Dendritic cell treated with granulocyte-macrophage colony-stimulating factor and Interleukin-4, amounts not matched to agents 40 ng/mL and 50 ng/mL, for 4 days (primary cell): Measurements from ENCODE around the gene ADAMTS17.

Experiments
- H3K27ac Mint-ChIP-seq: one replicate; pipeline ENCODE4 v1.8.0; 2022; ENCODE audit warnings: mild to moderate bottlenecking, mixed read lengths
- H3K27me3 Mint-ChIP-seq: one replicate; pipeline ENCODE4 v1.8.0; 2022; ENCODE audit warnings: mild to moderate bottlenecking, mixed read lengths
- H3K36me3 Mint-ChIP-seq: one replicate; pipeline ENCODE4 v1.8.0; 2022; ENCODE audit warnings: low read depth, mixed read lengths
- H3K4me1 Mint-ChIP-seq: one replicate; pipeline ENCODE4 v1.8.0; 2022; ENCODE audit warnings: low read depth, mixed read lengths
- H3K4me3 Mint-ChIP-seq: one replicate; pipeline ENCODE4 v1.8.0; 2022; ENCODE audit warnings: mild to moderate bottlenecking, moderate library complexity, mixed read lengths
- H3K9me3 Mint-ChIP-seq: one replicate; pipeline ENCODE4 v1.8.0; 2022; ENCODE audit warnings: mixed read lengths
- intact Hi-C: fragments of 100-400 bp; cut with micrococcal nuclease; formaldehyde crosslinking; loops from one replicate; pipeline ENCODE4 v1.15.0; 2022

ADAMTS17 gene

GRCh38 chr15:100211855-100212850 is 129.6 kb downstream of the ADAMTS17 start:
- H3K4me3 Mint-ChIP-seq: no peak overlapping the region
- H3K4me1 Mint-ChIP-seq: no peaks in the 10 kb centered on the region
- H3K9me3 Mint-ChIP-seq: peaks cover 11% of the 10 kb centered on the region
- no peaks in the 10 kb centered on the region for H3K27me3 Mint-ChIP-seq
- no peak overlapping the region for H3K27ac Mint-ChIP-seq
- intact Hi-C loops: no loop called here
- no peaks in the 10 kb centered on the region for H3K36me3 Mint-ChIP-seq

- H3K27ac Mint-ChIP-seq: no peak overlapping the region
- no peak overlapping the region for H3K4me3 Mint-ChIP-seq
- peaks cover 25% of the 10 kb centered on the region for H3K9me3 Mint-ChIP-seq
- no peaks in the 10 kb centered on the region for H3K4me1 Mint-ChIP-seq
- H3K27me3 Mint-ChIP-seq: no peaks in the 10 kb centered on the region
- intact Hi-C loops: no loop called here
- no peaks in the 10 kb centered on the region for H3K36me3 Mint-ChIP-seq
Measured at GRCh38 chr15:100210338-100210737, 131.4 kb downstream of the ADAMTS17 start.

- intact Hi-C loops: no loop called here
- Mint-ChIP-seq H3K36me3 (no peaks in the 10 kb centered on the region), H3K4me3 (no peak overlapping the region), H3K27ac (no peak overlapping the region), H3K4me1 (no peaks in the 10 kb centered on the region), H3K9me3 (peaks cover 32% of the 10 kb centered on the region), H3K27me3 (no peaks in the 10 kb centered on the region)
Measured at GRCh38 chr15:100208921-100209603, 132.7 kb downstream of the ADAMTS17 start.

- Mint-ChIP-seq H3K4me1 (no peaks in the 10 kb centered on the region), H3K9me3 (peaks cover 40% of the 10 kb centered on the region), H3K4me3 (no peak overlapping the region), H3K27me3 (no peaks in the 10 kb centered on the region), H3K36me3 (no peaks in the 10 kb centered on the region), H3K27ac (no peak overlapping the region)
- intact Hi-C loops: no loop called here
Measured at GRCh38 chr15:100207053-100207452, 134.7 kb downstream of the ADAMTS17 start.

- no peaks in the 10 kb centered on the region for H3K36me3 Mint-ChIP-seq
- no peak overlapping the region for H3K4me3 Mint-ChIP-seq
- intact Hi-C loops: no loop called here
- no peaks in the 10 kb centered on the region for H3K4me1 Mint-ChIP-seq
- H3K27me3 Mint-ChIP-seq: no peaks in the 10 kb centered on the region
- H3K9me3 Mint-ChIP-seq: peaks cover 40% of the 10 kb centered on the region
- H3K27ac Mint-ChIP-seq: no peak overlapping the region
Measured at GRCh38 chr15:100206643-100207042, 135.1 kb downstream of the ADAMTS17 start.

- H3K27ac Mint-ChIP-seq: no peak overlapping the region
- intact Hi-C loops: no loop called here
- H3K4me3 Mint-ChIP-seq: no peak overlapping the region
- H3K9me3 Mint-ChIP-seq: peaks cover 43% of the 10 kb centered on the region
- no peaks in the 10 kb centered on the region for H3K4me1 Mint-ChIP-seq
- H3K27me3 Mint-ChIP-seq: no peaks in the 10 kb centered on the region
- H3K36me3 Mint-ChIP-seq: no peaks in the 10 kb centered on the region
Measured at GRCh38 chr15:100205549-100206295, 136.1 kb downstream of the ADAMTS17 start.

GRCh38 chr15:100204771-100205170 is 137.0 kb downstream of the ADAMTS17 start:
- Mint-ChIP-seq H3K36me3 (no peaks in the 10 kb centered on the region), H3K27me3 (no peaks in the 10 kb centered on the region), H3K9me3 (peaks cover 52% of the 10 kb centered on the region), H3K27ac (no peak overlapping the region), H3K4me3 (no peak overlapping the region), H3K4me1 (no peaks in the 10 kb centered on the region)
- intact Hi-C loops: no loop called here

- H3K4me1 Mint-ChIP-seq: no peaks in the 10 kb centered on the region
- H3K27me3 Mint-ChIP-seq: no peaks in the 10 kb centered on the region
- peaks cover 55% of the 10 kb centered on the region for H3K9me3 Mint-ChIP-seq
- intact Hi-C loops: no loop called here
- H3K4me3 Mint-ChIP-seq: no peak overlapping the region
- no peaks in the 10 kb centered on the region for H3K36me3 Mint-ChIP-seq
- no peak overlapping the region for H3K27ac Mint-ChIP-seq
Measured at GRCh38 chr15:100204211-100204610, 137.6 kb downstream of the ADAMTS17 start.

- H3K27me3 Mint-ChIP-seq: no peaks in the 10 kb centered on the region
- H3K27ac Mint-ChIP-seq: no peak overlapping the region
- H3K4me3 Mint-ChIP-seq: no peak overlapping the region
- no peaks in the 10 kb centered on the region for H3K4me1 Mint-ChIP-seq
- H3K36me3 Mint-ChIP-seq: no peaks in the 10 kb centered on the region
- intact Hi-C loops: no loop called here
- peaks cover 46% of the 10 kb centered on the region for H3K9me3 Mint-ChIP-seq
Measured at GRCh38 chr15:100202309-100202960, 139.3 kb downstream of the ADAMTS17 start.

GRCh38 chr15:100201376-100202280 is 140.1 kb downstream of the ADAMTS17 start:
- intact Hi-C loops: no loop called here
- no peaks in the 10 kb centered on the region for H3K27me3 Mint-ChIP-seq
- H3K4me1 Mint-ChIP-seq: no peaks in the 10 kb centered on the region
- H3K27ac Mint-ChIP-seq: no peak overlapping the region
- H3K4me3 Mint-ChIP-seq: no peak overlapping the region
- peaks cover 38% of the 10 kb centered on the region for H3K9me3 Mint-ChIP-seq
- no peaks in the 10 kb centered on the region for H3K36me3 Mint-ChIP-seq

- Mint-ChIP-seq H3K27ac (no peak overlapping the region), H3K4me1 (no peaks in the 10 kb centered on the region)
Measured at GRCh38 chr15:100200287-100200880, 141.4 kb downstream of the ADAMTS17 start.

GRCh38 chr15:100199711-100200286 is 142.0 kb downstream of the ADAMTS17 start:
- no peaks in the 10 kb centered on the region for H3K4me1 Mint-ChIP-seq
- peaks cover 24% of the 10 kb centered on the region for H3K9me3 Mint-ChIP-seq
- no peak overlapping the region for H3K4me3 Mint-ChIP-seq
- intact Hi-C loops: no loop called here
- H3K27ac Mint-ChIP-seq: no peak overlapping the region
- H3K27me3 Mint-ChIP-seq: no peaks in the 10 kb centered on the region
- no peaks in the 10 kb centered on the region for H3K36me3 Mint-ChIP-seq

More at GRCh38 chr15:100200287-100200880, 141.4 kb downstream of the ADAMTS17 start:
- no peaks in the 10 kb centered on the region for H3K27me3 Mint-ChIP-seq
- peaks cover 30% of the 10 kb centered on the region for H3K9me3 Mint-ChIP-seq
- no peak overlapping the region for H3K4me3 Mint-ChIP-seq
- intact Hi-C loops: no loop called here
- no peaks in the 10 kb centered on the region for H3K36me3 Mint-ChIP-seq
